Endothelial cell of umbilical vein (primary cell): Measurements from ENCODE around the gene DPYSL4. TPM values are rescaled to one million over a fixed set of nuclear protein-coding genes. Genes with fewer than 3 reads are reported as not detected.

Experiments used
- BruUV-seq: library from RNA; stranded (reverse); fragments of 400-500 nt; replicated peaks from 2 replicates; lab custom pipeline; 2021; lab: Mats Ljungman, UMichigan
- CTCF ChIA-PET: fragments of 300-600, 350-600 bp; sonication (Branson Sonifier 250); formaldehyde crosslinking; loops from one replicate; lab custom pipeline; 2021; ENCODE audit warnings: antibody characterized with exemption, inconsistent platforms; lab: Charles Lee
- POLR2A ChIA-PET: fragments of 300-600, 350-600 bp; sonication (Branson Sonifier 250); formaldehyde crosslinking; loops from one replicate; lab custom pipeline; 2021; ENCODE audit warnings: antibody characterized with exemption, inconsistent platforms; lab: Charles Lee
- DNase-seq: peaks from one replicate; pipeline ENCODE4 v3.0.0-alpha.2; 2011; ENCODE audit warnings: low read depth, low spot score
- FAIRE-seq: peaks from 2 replicates; lab custom pipeline; 2011; peaks lifted over from hg19 to GRCh38; lab: Jason Lieb, UNC
- H2AFZ ChIP-seq: 2 replicates; pipeline ENCODE4 v1.6.0; 2012; ENCODE audit warnings: low read depth, low read length, control low read depth, inconsistent platforms
- H3K27ac ChIP-seq: 2 replicates; pipeline ENCODE4 v1.5.1; 2011; ENCODE audit warnings: low read depth, mild to moderate bottlenecking, control low read depth, low read length, moderate library complexity; ENCODE audit not compliant: insufficient read depth
- H3K27me3 ChIP-seq, 2 experiments: 2 replicates each; pipeline versions ENCODE4 v1.6.0 to v1.6.1; 2011; ENCODE audit warnings: low read length in 2 of 2, mixed read lengths in 1 of 2; ENCODE audit not compliant: control insufficient read depth in 2 of 2, insufficient read depth in 2 of 2
- H3K36me3 ChIP-seq, 2 experiments: 2 replicates in 1 of 2; 3 replicates in 1 of 2; pipeline ENCODE4 v1.5.1; 2011; ENCODE audit warnings: low read length in 2 of 2, mild to moderate bottlenecking in 1 of 2, moderate library complexity in 1 of 2; ENCODE audit not compliant: control insufficient read depth in 2 of 2, insufficient read depth in 2 of 2; ENCODE audit errors: extremely low read depth in 1 of 2
- H3K4me1 ChIP-seq: 3 replicates; pipeline ENCODE4 v1.5.1; 2011; ENCODE audit warnings: mild to moderate bottlenecking, low read length; ENCODE audit not compliant: control insufficient read depth, insufficient read depth; ENCODE audit errors: extremely low read depth
- H3K4me2 ChIP-seq: 2 replicates; pipeline ENCODE4 v1.6.1; 2011; ENCODE audit warnings: low read length, control low read depth, mixed read lengths; ENCODE audit not compliant: insufficient read depth
- H3K4me3 ChIP-seq, 3 experiments: fragments of 200-600 bp in 1 of 3; sonication (generic), shearing (Covaris generic) in 1 of 3; replicated peaks in 1 of 3; 2 replicates each; pipeline ENCODE4 v1.5.1; 2011 to 2016; ENCODE audit warnings: control low read depth in 3 of 3, low read length in 3 of 3, mild to moderate bottlenecking in 2 of 3, inconsistent platforms in 1 of 3, low read depth in 1 of 3, moderate library complexity in 1 of 3; ENCODE audit not compliant: insufficient read depth in 1 of 3
- H3K79me2 ChIP-seq: 2 replicates; pipeline ENCODE4 v1.6.0; 2012; ENCODE audit warnings: low read length, inconsistent platforms; ENCODE audit not compliant: control insufficient read depth, insufficient read depth
- H3K9ac ChIP-seq: replicated peaks from 2 replicates; pipeline ENCODE3; 2011; ENCODE audit warnings: low read length, control low read depth; ENCODE audit not compliant: insufficient read depth; ENCODE audit errors: extremely low read depth
- H3K9me1 ChIP-seq: replicated peaks from 3 replicates; pipeline ENCODE4 v1.6.0; 2011; ENCODE audit warnings: mild to moderate bottlenecking, low read length; ENCODE audit not compliant: control insufficient read depth, insufficient read depth; ENCODE audit errors: extremely low read depth
- H3K9me3 ChIP-seq: replicated peaks from 2 replicates; pipeline ENCODE4 v1.5.1; 2012; ENCODE audit warnings: low read length, inconsistent platforms; ENCODE audit not compliant: control insufficient read depth, insufficient read depth
- H4K20me1 ChIP-seq: replicated peaks from 2 replicates; pipeline ENCODE3; 2011; ENCODE audit warnings: mild to moderate bottlenecking, low read length; ENCODE audit not compliant: control insufficient read depth, insufficient read depth; ENCODE audit errors: extremely low read depth
- CTCF ChIP-seq, 2 donors: IDR thresholded peaks; 1 replicate in 1 of 2; 2 replicates in 1 of 2; pipeline ENCODE4 v1.5.1; 2011; ENCODE audit warnings: low read length in 2 of 2, mild to moderate bottlenecking in 2 of 2, moderate library complexity in 2 of 2, control low read depth in 1 of 2, inconsistent platforms in 1 of 2, low read depth in 1 of 2; ENCODE audit not compliant: insufficient read depth in 1 of 2; ENCODE audit errors: extremely low read depth in 1 of 2
- EZH2 ChIP-seq: IDR thresholded peaks from 2 replicates; pipeline ENCODE4 v1.6.1; 2012; ENCODE audit warnings: borderline replicate concordance, low read depth, mild to moderate bottlenecking, moderate library complexity, low read length, inconsistent platforms; ENCODE audit not compliant: severe bottlenecking
- FOS ChIP-seq: IDR thresholded peaks from 2 replicates; pipeline ENCODE4 v1.6.1; 2011; ENCODE audit warnings: mild to moderate bottlenecking, low read length, moderate library complexity, borderline replicate concordance; ENCODE audit not compliant: insufficient read depth
- GATA2 ChIP-seq: IDR thresholded peaks from 2 replicates; pipeline ENCODE4 v1.7.0; 2011; ENCODE audit warnings: low read depth, mild to moderate bottlenecking, moderate library complexity, mixed read lengths, low read length; ENCODE audit not compliant: insufficient read length, insufficient read depth
- JUN ChIP-seq: IDR thresholded peaks from 2 replicates; pipeline ENCODE4 v1.6.1; 2011; ENCODE audit warnings: borderline replicate concordance, low read depth; ENCODE audit not compliant: insufficient read length, insufficient read depth
- MAX ChIP-seq: IDR thresholded peaks from 2 replicates; pipeline ENCODE4 v1.6.1; 2011; ENCODE audit not compliant: insufficient read depth, insufficient read length
- MYC ChIP-seq: IDR thresholded peaks from one replicate; pipeline ENCODE4 v1.6.1; 2011; ENCODE audit warnings: mild to moderate bottlenecking, low read depth, low read length
- POLR2A ChIP-seq: IDR thresholded peaks from 2 replicates; pipeline ENCODE4 v1.6.1; 2012; ENCODE audit warnings: low read depth, mild to moderate bottlenecking, control low read depth, low read length
- POLR2AphosphoS5 ChIP-seq: IDR thresholded peaks from 2 replicates; pipeline ENCODE4 v1.6.1; 2012; ENCODE audit warnings: low read depth, mild to moderate bottlenecking, control low read depth, low read length, moderate library complexity; ENCODE audit not compliant: insufficient read depth
- dilution Hi-C: fragments of 300-500 bp; cut with MboI; formaldehyde crosslinking; loops from one replicate; pipeline ENCODE4 v1.15.0; 2019; ENCODE audit warnings: low sequenced_read_pairs; ENCODE audit not compliant: extremely low pct_ligation_motif_present
- intact Hi-C: fragments of 100-400 bp; cut with micrococcal nuclease; formaldehyde crosslinking; loops from one replicate; pipeline ENCODE4 v1.10.0; 2022
- polyA plus RNA-seq, 4 experiments: library from polyadenylated mRNA; depleted of rRNA in 3 of 4; stranded (reverse) in 3 of 4; unstranded in 1 of 4; fragments of >200 nt; gene quantifications; 2 replicates each; pipeline versions ENCODE4 v1.2.1 to v1.2.3, GENCODE V29; 2011 to 2012; ENCODE audit warnings: missing spikeins in 1 of 4
- total RNA-seq: library from RNA; stranded (reverse); gene quantifications from 2 replicates; pipeline ENCODE4 v1.2.3, GENCODE V29; 2021

The DPYSL4 gene
- total and polyA plus RNA-seq, 2 donors (not counting 3 experiments of a cell fraction or from before 2014, with no cell fraction given): 27.1 to 60.0 TPM

GRCh38 chr10:132199268-132199853, 12.6 kb downstream of the DPYSL4 start:
- Histone ChIP-seq H3K79me2 (no peaks in the 10 kb centered on the region), H3K4me3 (no peak overlapping the region), H3K36me3 (peaks cover 0 to 3% of the 10 kb centered on the region in 2 experiments), H3K9me1 (no peaks in the 10 kb centered on the region), H3K27me3 (no peaks in the 10 kb centered on the region), H4K20me1 (no peaks in the 10 kb centered on the region), H3K4me2 (no peak overlapping the region), H3K9ac (no peak overlapping the region), H3K9me3 (no peaks in the 10 kb centered on the region), H2AFZ (no peak overlapping the region), H3K4me1 (no peaks in the 10 kb centered on the region), H3K27ac (no peak overlapping the region)
- ChIA-PET POLR2A (no interaction called here), CTCF (no interaction called here)
- no peak for TF ChIP-seq POLR2A
- FAIRE-seq: no peak
- BruUV-seq: no TSS peak
- DNase-seq: no peak
- intact Hi-C loops (no loop called here), dilution Hi-C loops (no loop called here)

- CTCF ChIA-PET: no interaction called here
- Histone ChIP-seq H3K9ac (no peak overlapping the region), H3K27ac (no peak overlapping the region), H3K27me3 (no peaks in the 10 kb centered on the region), H3K4me2 (no peak overlapping the region), H3K9me3 (no peaks in the 10 kb centered on the region), H3K4me1 (no peaks in the 10 kb centered on the region), H3K9me1 (no peaks in the 10 kb centered on the region), H4K20me1 (no peaks in the 10 kb centered on the region), H3K36me3 (peaks cover 0 to 3% of the 10 kb centered on the region in 2 experiments), H2AFZ (no peak overlapping the region), H3K79me2 (no peaks in the 10 kb centered on the region), H3K4me3 (no peak overlapping the region)
- no peak for FAIRE-seq
- no peak for DNase-seq
- TF ChIP-seq POLR2AphosphoS5: no peak
- no peak for TF ChIP-seq MAX
- no peak for TF ChIP-seq POLR2A
- no peak for TF ChIP-seq JUN
- TF ChIP-seq FOS: no peak
- no peak for TF ChIP-seq CTCF (IDR thresholded peaks at IDR 0.05; ENCODE audit: extremely low read depth in 1 of 2, insufficient read depth in 1 of 2, low read depth in 1 of 2, low read length in 2 of 2)
- no peak for TF ChIP-seq EZH2
- TF ChIP-seq GATA2: no peak
- TF ChIP-seq MYC: no peak
- intact Hi-C loops (no loop called here), dilution Hi-C loops (no loop called here)
- no TSS peak for BruUV-seq
- POLR2A ChIA-PET: no interaction called here
These were observed 13.1 kb downstream of the DPYSL4 start for GRCh38 chr10:132199854-132200311.
